ENCODE data around the gene ASB13. TPM values are rescaled to one million over a fixed set of nuclear protein-coding genes. Genes with fewer than 3 reads are reported as not detected.
A peak's percentile ranks its signal among the peaks of the same experiment; 100 is the strongest.

Gene ASB13
- total RNA-seq, 1 donor from 2014 or later: 23.5 TPM

GRCh38 chr10:5648494-5649457, 17.6 kb downstream of the ASB13 start:
- DNase-seq (ENCODE audit: low spot score): peak; percentile 87

- no peak for DNase-seq (ENCODE audit: low spot score)
These were observed 18.7 kb downstream of the ASB13 start for GRCh38 chr10:5647507-5648240.

GRCh38 chr10:5645944-5646617, 20.3 kb downstream of the ASB13 start:
- DNase-seq (ENCODE audit: low spot score): no peak

GRCh38 chr10:5645375-5645774, 21.0 kb downstream of the ASB13 start:
- DNase-seq (ENCODE audit: low spot score): no peak

- no peak for DNase-seq (ENCODE audit: low spot score)
These were observed 21.5 kb downstream of the ASB13 start for GRCh38 chr10:5644930-5645329.

GRCh38 chr10:5643346-5644067, 22.9 kb downstream of the ASB13 start:
- no peak for DNase-seq (ENCODE audit: low spot score)

- DNase-seq (ENCODE audit: low spot score): no peak
These were observed 24.9 kb downstream of the ASB13 start for GRCh38 chr10:5641501-5641900.

- no peak for DNase-seq (ENCODE audit: low spot score)
These were observed 25.9 kb downstream of the ASB13 start for GRCh38 chr10:5640501-5640900.

- DNase-seq (ENCODE audit: low spot score): no peak
These were observed 26.4 kb downstream of the ASB13 start for GRCh38 chr10:5640036-5640435.

GRCh38 chr10:5639066-5639465, 27.3 kb downstream of the ASB13 start:
- DNase-seq (ENCODE audit: low spot score): no peak

- no peak for DNase-seq (ENCODE audit: low spot score)
These were observed 27.9 kb downstream of the ASB13 start for GRCh38 chr10:5638494-5638893.

- no peak for DNase-seq (ENCODE audit: low spot score)
These were observed 31.5 kb downstream of the ASB13 start for GRCh38 chr10:5634918-5635317.

- DNase-seq (ENCODE audit: low spot score): no peak
These were observed 33.1 kb downstream of the ASB13 start for GRCh38 chr10:5633166-5633749.

- DNase-seq (ENCODE audit: low spot score): no peak
These were observed 33.9 kb downstream of the ASB13 start for GRCh38 chr10:5632446-5632845.

GRCh38 chr10:5631936-5632335, 34.5 kb downstream of the ASB13 start:
- no peak for DNase-seq (ENCODE audit: low spot score)

- DNase-seq (ENCODE audit: low spot score): no peak
These were observed 36.3 kb downstream of the ASB13 start for GRCh38 chr10:5630112-5630436.

GRCh38 chr10:5629303-5630111, 36.9 kb downstream of the ASB13 start:
- DNase-seq (ENCODE audit: low spot score): no peak

- no peak for DNase-seq (ENCODE audit: low spot score)
These were observed 37.7 kb downstream of the ASB13 start for GRCh38 chr10:5628451-5629302.

GRCh38 chr10:5627486-5628044, 38.8 kb downstream of the ASB13 start:
- DNase-seq (ENCODE audit: low spot score): no peak
